Measurements from ENCODE around the gene MECP2.

MECP2 gene

GRCh38 chrX:154012336-154012991, 85.1 kb downstream of the MECP2 start:
- H3K4me3 ChIP-seq (ENCODE audit: low read depth in 1 of 2, low read length in 1 of 2), result no peak overlapping the region
- no peaks in the 10 kb centered on the region for H3K27me3 ChIP-seq
- H3K36me3 ChIP-seq, result peaks cover 26% of the 10 kb centered on the region
- H3K4me1 ChIP-seq (ENCODE audit: control insufficient read depth in 1 of 2, insufficient read depth in 1 of 2, low read depth in 1 of 2, low read length in 1 of 2), result peaks cover 14 to 16% of the 10 kb centered on the region in 2 experiments
- H3K9me3 ChIP-seq, result no peaks in the 10 kb centered on the region
- TF ChIP-seq CTCF (IDR thresholded peaks at IDR 0.05), result no peak
- no peak overlapping the region for H3K27ac ChIP-seq

GRCh38 chrX:154011376-154012335, 85.9 kb downstream of the MECP2 start:
- peaks cover 18% of the 10 kb centered on the region for H3K36me3 ChIP-seq
- H3K9me3 ChIP-seq, result no peaks in the 10 kb centered on the region
- H3K4me3 ChIP-seq (ENCODE audit: low read depth in 1 of 2, low read length in 1 of 2), result no peak overlapping the region
- H3K4me1 ChIP-seq (ENCODE audit: control insufficient read depth in 1 of 2, insufficient read depth in 1 of 2, low read depth in 1 of 2, low read length in 1 of 2), result peaks cover 14 to 16% of the 10 kb centered on the region in 2 experiments
- no peaks in the 10 kb centered on the region for H3K27me3 ChIP-seq
- peak overlapping the region; percentile 67 for H3K27ac ChIP-seq
- TF ChIP-seq CTCF (IDR thresholded peaks at IDR 0.05), result no peak

GRCh38 chrX:154010330-154011087, 87.0 kb downstream of the MECP2 start:
- no peak overlapping the region for H3K4me3 ChIP-seq (ENCODE audit: low read depth in 1 of 2, low read length in 1 of 2)
- peaks cover 14 to 16% of the 10 kb centered on the region in 2 experiments for H3K4me1 ChIP-seq (ENCODE audit: control insufficient read depth in 1 of 2, insufficient read depth in 1 of 2, low read depth in 1 of 2, low read length in 1 of 2)
- no peak for TF ChIP-seq CTCF (IDR thresholded peaks at IDR 0.05)
- no peaks in the 10 kb centered on the region for H3K9me3 ChIP-seq
- no peaks in the 10 kb centered on the region for H3K27me3 ChIP-seq
- peak overlapping the region; percentile 67 for H3K27ac ChIP-seq
- peaks cover 7% of the 10 kb centered on the region for H3K36me3 ChIP-seq

GRCh38 chrX:154008521-154008920, 89.0 kb downstream of the MECP2 start:
- Histone ChIP-seq H3K4me1 (ENCODE audit: control insufficient read depth in 1 of 2, insufficient read depth in 1 of 2, low read depth in 1 of 2, low read length in 1 of 2) (peaks cover 14 to 18% of the 10 kb centered on the region in 2 experiments), H3K36me3 (peaks cover 7% of the 10 kb centered on the region), H3K4me3 (ENCODE audit: low read depth in 1 of 2, low read length in 1 of 2) (no peak overlapping the region), H3K27ac (no peak overlapping the region), H3K9me3 (no peaks in the 10 kb centered on the region), H3K27me3 (no peaks in the 10 kb centered on the region)
- TF ChIP-seq CTCF (IDR thresholded peaks at IDR 0.05), result no peak

GRCh38 chrX:154006947-154007346, 90.6 kb downstream of the MECP2 start:
- Histone ChIP-seq H3K27me3 (no peaks in the 10 kb centered on the region), H3K36me3 (peaks cover 7% of the 10 kb centered on the region), H3K9me3 (no peaks in the 10 kb centered on the region), H3K4me1 (ENCODE audit: control insufficient read depth in 1 of 2, insufficient read depth in 1 of 2, low read depth in 1 of 2, low read length in 1 of 2) (peaks cover 24 to 29% of the 10 kb centered on the region in 2 experiments), H3K4me3 (ENCODE audit: low read depth in 1 of 2, low read length in 1 of 2) (no peak overlapping the region), H3K27ac (no peak overlapping the region)
- no peak for TF ChIP-seq CTCF (IDR thresholded peaks at IDR 0.05)
